OCI-LY7 (cell line): ENCODE data around the gene GLA.

ENCODE experiments used
- EZH2phosphoT487 ChIP-seq: fragments of 200-600 bp; sonication (generic); IDR thresholded peaks from 2 replicates; pipeline ENCODE4 v1.6.1; 2018; ENCODE audit warnings: low read depth, borderline replicate concordance, mild to moderate bottlenecking, mixed run types, antibody characterized with exemption, low read length, moderate library complexity, mixed read lengths
- TF ChIP-seq, protein P1 (sequence below): fragments of 200-600 bp; sonication (generic); conservative IDR thresholded peaks from 2 replicates; pipeline ENCODE4 v1.5.1; 2014; ENCODE audit warnings: mild to moderate bottlenecking, antibody characterized with exemption, low read length, moderate library complexity, mixed read lengths

GRCh38 chrX:101348452-101349192 lies 59.1 kb downstream of the GLA start, which contains the start of gene TIMM8A:
- TF ChIP-seq, protein P1, sequence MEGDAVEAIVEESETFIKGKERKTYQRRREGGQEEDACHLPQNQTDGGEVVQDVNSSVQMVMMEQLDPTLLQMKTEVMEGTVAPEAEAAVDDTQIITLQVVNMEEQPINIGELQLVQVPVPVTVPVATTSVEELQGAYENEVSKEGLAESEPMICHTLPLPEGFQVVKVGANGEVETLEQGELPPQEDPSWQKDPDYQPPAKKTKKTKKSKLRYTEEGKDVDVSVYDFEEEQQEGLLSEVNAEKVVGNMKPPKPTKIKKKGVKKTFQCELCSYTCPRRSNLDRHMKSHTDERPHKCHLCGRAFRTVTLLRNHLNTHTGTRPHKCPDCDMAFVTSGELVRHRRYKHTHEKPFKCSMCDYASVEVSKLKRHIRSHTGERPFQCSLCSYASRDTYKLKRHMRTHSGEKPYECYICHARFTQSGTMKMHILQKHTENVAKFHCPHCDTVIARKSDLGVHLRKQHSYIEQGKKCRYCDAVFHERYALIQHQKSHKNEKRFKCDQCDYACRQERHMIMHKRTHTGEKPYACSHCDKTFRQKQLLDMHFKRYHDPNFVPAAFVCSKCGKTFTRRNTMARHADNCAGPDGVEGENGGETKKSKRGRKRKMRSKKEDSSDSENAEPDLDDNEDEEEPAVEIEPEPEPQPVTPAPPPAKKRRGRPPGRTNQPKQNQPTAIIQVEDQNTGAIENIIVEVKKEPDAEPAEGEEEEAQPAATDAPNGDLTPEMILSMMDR: no peak
- TF ChIP-seq EZH2phosphoT487: no peak
